K562 (cell line): ENCODE data around the gene TNIK. TPM values are rescaled to one million over a fixed set of nuclear protein-coding genes. Genes with fewer than 3 reads are reported as not detected.

ENCODE experiments used
- FOS ChIP-seq: IDR thresholded peaks from 3 replicates; pipeline ENCODE4 v1.6.1; 2011; ENCODE audit not compliant: insufficient read length; ENCODE audit errors: extremely low read depth
- HEY1 ChIP-seq: fragments of 250-450 bp; sonication (Bioruptor Pico); IDR thresholded peaks from 2 replicates; pipeline ENCODE4 v1.5.0; 2020; ENCODE audit warnings: mild to moderate bottlenecking, moderate library complexity, borderline replicate concordance
- MYNN ChIP-seq, 2 experiments: sonication (generic); formaldehyde crosslinking in 1 of 2; IDR thresholded peaks; 2 replicates each; pipeline versions ENCODE4 v1.5.0 to v1.6.1; 2016 to 2020; ENCODE audit warnings: antibody characterized with exemption in 1 of 2, missing genetic modification reagents in 1 of 2
- NCOR1 ChIP-seq: fragments of 450-650 bp; IDR thresholded peaks from 2 replicates; pipeline ENCODE4 v1.6.1; 2016; ENCODE audit warnings: mild to moderate bottlenecking, moderate library complexity
- SMAD1 ChIP-seq: fragments of 150-350 bp; IDR thresholded peaks from 2 replicates; pipeline ENCODE4 v1.6.1; 2014; ENCODE audit warnings: low read length, low read depth; ENCODE audit not compliant: partially characterized antibody
- SMAD4 ChIP-seq: fragments of 250-450 bp; sonication (Bioruptor Pico); conservative IDR thresholded peaks from 2 replicates; pipeline ENCODE4 v1.8.0; 2021; ENCODE audit warnings: inconsistent platforms, mild to moderate bottlenecking, moderate library complexity
- SOX6 ChIP-seq: fragments of 450-650 bp; IDR thresholded peaks from 2 replicates; pipeline ENCODE4 v1.6.1; 2014; ENCODE audit warnings: mild to moderate bottlenecking
- TEAD1 ChIP-seq, 2 experiments: fragments of 450-650 bp in 1 of 2; sonication (generic) in 1 of 2; formaldehyde crosslinking; IDR thresholded peaks; 2 replicates each; pipeline versions ENCODE4 v1.4.0 to v1.8.0; 2020 to 2022; ENCODE audit warnings: mild to moderate bottlenecking in 2 of 2, missing genetic modification reagents in 1 of 2
- ZNF384 ChIP-seq: IDR thresholded peaks from 2 replicates; pipeline ENCODE4 v1.6.1; 2012; ENCODE audit warnings: low read depth, low read length, improper control_type of control experiment
- ZNF740 ChIP-seq, 3 experiments: fragments of 200-800 bp in 1 of 3; sonication (Bioruptor generic) in 1 of 3; sonication (generic) in 1 of 3; formaldehyde crosslinking in 1 of 3; IDR thresholded peaks; 2 replicates each; pipeline versions ENCODE4 v1.6.1 to v1.8.0; 2016 to 2022; ENCODE audit warnings: mild to moderate bottlenecking in 2 of 3, missing compliant biosample characterization in 2 of 3, missing genetic modification characterization in 2 of 3, missing genetic modification reagents in 1 of 3
- polyA plus RNA-seq, 8 experiments: library from polyadenylated mRNA; depleted of rRNA in 4 of 8; stranded (reverse) in 5 of 8; unstranded in 3 of 8; fragments of >200 nt; fragmentation: Nextera tagmentation in 2 of 8; fragmentation: Illumina TruSeq in 1 of 8; extraction: Ambion mirVana in 2 of 8; extraction: Trizol in 1 of 8; gene quantifications; 2 replicates each; pipeline versions ENCODE4 v1.2.1 to v1.2.3, GENCODE V29; 2011 to 2014; ENCODE audit warnings: inconsistent platforms in 1 of 8, missing spikeins in 1 of 8
- total RNA-seq, 7 experiments: library from RNA; depleted of rRNA in 6 of 7; stranded (reverse); fragments of >200 nt in 6 of 7; fragmentation: Illumina TruSeq in 2 of 7; extraction: Trizol in 2 of 7; gene quantifications; 2 replicates each; pipeline versions ENCODE4 v1.2.1 to v1.2.3, GENCODE V29; 2011 to 2021; ENCODE audit warnings: low replicate concordance in 1 of 7
- TF ChIP-seq, protein P1 (sequence below), 2 experiments: IDR thresholded peaks in 1 of 2; conservative IDR thresholded peaks in 1 of 2; 2 replicates each; pipeline ENCODE4 v1.6.1; 2016; ENCODE audit warnings: low read depth in 2 of 2, mild to moderate bottlenecking in 1 of 2, missing compliant biosample characterization in 1 of 2, missing genetic modification characterization in 1 of 2, moderate library complexity in 1 of 2
- TF ChIP-seq, protein P2 (sequence below), 2 experiments: fragments of 450-650 bp; IDR thresholded peaks; 2 replicates each; pipeline ENCODE4 v1.6.1; 2016; ENCODE audit warnings: mild to moderate bottlenecking in 2 of 2, borderline replicate concordance in 1 of 2, low read depth in 1 of 2, moderate library complexity in 1 of 2

Gene TNIK
- total and polyA plus RNA-seq, 9 of the 15 experiments (the other 6 are each of a cell fraction or from before 2014, with no cell fraction given), result 6.6 to 39.0 (median 24.7) TPM

GRCh38 chr3:171470714-171471227 is 10.6 kb upstream of the TNIK start (continued):
- TF ChIP-seq SOX6 (peak; percentile 95), ZNF740 (CRISPR knock-in tag; IDR thresholded peaks at IDR 0.05) (no peak), ZNF740 (tag; IDR thresholded peaks at IDR 0.05) (peak in 1 of 2 experiments; percentile 20; a peak in 1 of 4 replicates), TEAD1 (CRISPR knock-in tag; IDR thresholded peaks at IDR 0.05) (peak in 1 of 2 experiments; percentile 74; a peak in 1 of 4 replicates), SMAD1 (peak; percentile 89), FOS (peak; percentile 11), MYNN (IDR thresholded peaks at IDR 0.05) (peak; percentile 64; the same call in 1 of the 2 replicates), MYNN (CRISPR knock-in tag; IDR thresholded peaks at IDR 0.05) (no peak), ZNF384 (peak; percentile 95), HEY1 (0 out of 2 replicates have a peak, but pooled peaks have one; percentile 81), SMAD4 (CRISPR knock-in tag) (peak; percentile 88), NCOR1 (peak; percentile 98)
- TF ChIP-seq, protein P1, sequence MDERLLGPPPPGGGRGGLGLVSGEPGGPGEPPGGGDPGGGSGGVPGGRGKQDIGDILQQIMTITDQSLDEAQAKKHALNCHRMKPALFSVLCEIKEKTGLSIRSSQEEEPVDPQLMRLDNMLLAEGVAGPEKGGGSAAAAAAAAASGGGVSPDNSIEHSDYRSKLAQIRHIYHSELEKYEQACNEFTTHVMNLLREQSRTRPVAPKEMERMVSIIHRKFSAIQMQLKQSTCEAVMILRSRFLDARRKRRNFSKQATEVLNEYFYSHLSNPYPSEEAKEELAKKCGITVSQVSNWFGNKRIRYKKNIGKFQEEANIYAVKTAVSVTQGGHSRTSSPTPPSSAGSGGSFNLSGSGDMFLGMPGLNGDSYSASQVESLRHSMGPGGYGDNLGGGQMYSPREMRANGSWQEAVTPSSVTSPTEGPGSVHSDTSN (CRISPR knock-in tag; IDR thresholded peaks at IDR 0.05; ENCODE audit: low read depth), result no peak
- TF ChIP-seq, protein P1 (tag; conservative IDR thresholded peaks at IDR 0.05; ENCODE audit: low read depth), result peak; percentile 57
- TF ChIP-seq, protein P2, sequence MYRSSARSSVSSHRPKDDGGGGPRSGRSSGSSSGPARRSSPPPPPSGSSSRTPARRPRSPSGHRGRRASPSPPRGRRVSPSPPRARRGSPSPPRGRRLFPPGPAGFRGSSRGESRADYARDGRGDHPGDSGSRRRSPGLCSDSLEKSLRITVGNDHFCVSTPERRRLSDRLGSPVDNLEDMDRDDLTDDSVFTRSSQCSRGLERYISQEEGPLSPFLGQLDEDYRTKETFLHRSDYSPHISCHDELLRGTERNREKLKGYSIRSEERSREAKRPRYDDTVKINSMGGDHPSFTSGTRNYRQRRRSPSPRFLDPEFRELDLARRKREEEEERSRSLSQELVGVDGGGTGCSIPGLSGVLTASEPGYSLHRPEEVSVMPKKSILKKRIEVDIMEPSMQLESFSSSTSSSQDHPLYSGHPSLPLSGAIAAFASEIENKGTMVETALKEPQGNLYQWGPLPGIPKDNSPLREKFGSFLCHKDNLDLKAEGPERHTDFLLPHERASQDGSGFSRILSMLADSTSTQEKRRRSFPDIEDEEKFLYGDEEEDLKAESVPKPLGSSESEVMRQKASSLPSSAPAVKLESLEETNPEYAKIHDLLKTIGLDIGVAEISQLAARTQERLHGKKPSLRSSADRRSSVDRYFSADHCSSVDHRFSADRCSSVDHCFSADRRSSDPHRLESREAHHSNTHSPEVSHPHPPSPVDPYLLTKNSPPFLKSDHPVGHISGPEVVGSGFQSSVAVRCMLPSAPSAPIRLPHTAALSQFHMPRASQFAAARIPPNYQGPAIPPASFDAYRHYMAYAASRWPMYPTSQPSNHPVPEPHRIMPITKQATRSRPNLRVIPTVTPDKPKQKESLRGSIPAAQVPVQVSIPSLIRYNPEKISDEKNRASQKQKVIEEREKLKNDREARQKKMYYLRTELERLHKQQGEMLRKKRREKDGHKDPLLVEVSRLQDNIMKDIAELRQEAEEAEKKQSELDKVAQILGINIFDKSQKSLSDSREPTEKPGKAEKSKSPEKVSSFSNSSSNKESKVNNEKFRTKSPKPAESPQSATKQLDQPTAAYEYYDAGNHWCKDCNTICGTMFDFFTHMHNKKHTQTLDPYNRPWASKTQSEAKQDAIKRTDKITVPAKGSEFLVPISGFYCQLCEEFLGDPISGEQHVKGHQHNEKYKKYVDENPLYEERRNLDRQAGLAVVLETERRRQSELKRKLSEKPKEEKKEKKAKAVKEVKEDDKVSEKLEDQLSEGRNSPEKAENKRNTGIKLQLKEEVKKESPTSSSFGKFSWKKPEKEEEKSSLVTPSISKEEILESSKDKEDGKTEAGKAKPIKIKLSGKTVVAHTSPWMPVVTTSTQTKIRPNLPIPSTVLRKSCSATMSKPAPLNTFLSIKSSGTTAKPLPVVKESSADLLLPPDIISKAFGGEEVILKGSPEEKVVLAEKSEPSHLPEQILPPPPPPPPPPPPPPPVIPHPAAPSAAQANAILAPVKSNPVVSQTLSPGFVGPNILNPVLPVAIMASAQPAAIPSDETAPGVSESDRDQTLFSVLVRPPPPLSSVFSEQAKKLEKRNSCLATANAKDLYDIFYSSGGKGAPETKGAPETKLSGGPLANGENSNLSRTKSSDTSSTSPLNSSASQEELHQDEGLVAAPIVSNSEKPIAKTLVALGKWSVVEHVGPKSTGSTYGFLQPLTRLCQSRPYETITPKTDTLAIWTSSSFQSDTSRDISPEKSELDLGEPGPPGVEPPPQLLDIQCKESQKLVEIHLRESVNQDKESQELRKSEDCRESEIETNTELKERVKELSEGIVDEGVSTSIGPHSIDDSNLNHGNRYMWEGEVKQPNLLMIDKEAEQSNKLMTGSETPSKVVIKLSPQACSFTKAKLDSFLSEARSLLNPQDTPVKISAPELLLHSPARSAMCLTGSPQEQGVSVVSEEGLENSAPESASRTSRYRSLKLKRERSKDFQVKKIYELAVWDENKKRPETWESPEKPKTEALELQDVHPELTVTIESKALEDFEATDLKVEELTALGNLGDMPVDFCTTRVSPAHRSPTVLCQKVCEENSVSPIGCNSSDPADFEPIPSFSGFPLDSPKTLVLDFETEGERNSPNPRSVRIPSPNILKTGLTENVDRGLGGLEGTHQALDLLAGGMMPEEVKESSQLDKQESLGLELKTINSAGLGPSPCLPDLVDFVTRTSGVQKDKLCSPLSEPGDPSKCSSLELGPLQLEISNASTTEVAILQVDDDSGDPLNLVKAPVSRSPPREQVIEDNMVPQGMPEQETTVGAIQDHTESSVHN (IDR thresholded peaks at IDR 0.05; ENCODE audit: borderline replicate concordance in 1 of 2, low read depth in 1 of 2), result peak in 1 of 2 experiments; percentile 67; a peak in 1 of 4 replicates
